GM21717 (cell line): Measurements from ENCODE around the gene DENND2A.
"Not testable (repeated sequence)": the region's sequence is repeated elsewhere in the genome, so short reads cannot be mapped to it uniquely, and the experiment has no call there.

Experiments
- ATAC-seq: cut with Tn5 transposase; IDR thresholded peaks from one replicate; pipeline ENCODE4 v1.9.1; 2021; ENCODE audit warnings: mild to moderate bottlenecking, moderate library complexity; ENCODE audit not compliant: unreplicated experiment

Gene DENND2A

GRCh38 chr7:140619915-140620510 is 20.6 kb downstream of the DENND2A start:
- ATAC-seq: not testable (repeated sequence)

GRCh38 chr7:140619176-140619575 is 21.4 kb downstream of the DENND2A start:
- ATAC-seq: no peak

- no peak for ATAC-seq
These were observed 22.3 kb downstream of the DENND2A start for GRCh38 chr7:140618306-140618705.

GRCh38 chr7:140617081-140617480 is 23.5 kb downstream of the DENND2A start:
- no peak for ATAC-seq

- no peak for ATAC-seq
These were observed 24.3 kb downstream of the DENND2A start for GRCh38 chr7:140616328-140616727.

- no peak for ATAC-seq
These were observed 29.0 kb downstream of the DENND2A start for GRCh38 chr7:140611641-140612040.

GRCh38 chr7:140610204-140611165 is 30.1 kb downstream of the DENND2A start:
- ATAC-seq: no peak

- ATAC-seq: no peak
These were observed 31.0 kb downstream of the DENND2A start for GRCh38 chr7:140609646-140610045.

GRCh38 chr7:140607441-140607989 is 33.1 kb downstream of the DENND2A start:
- no peak for ATAC-seq

GRCh38 chr7:140605337-140605736 is 35.3 kb downstream of the DENND2A start:
- ATAC-seq: no peak

- no peak for ATAC-seq
These were observed 35.9 kb downstream of the DENND2A start for GRCh38 chr7:140604760-140605159.

- ATAC-seq: no peak
These were observed 36.5 kb downstream of the DENND2A start for GRCh38 chr7:140604076-140604475.

- ATAC-seq: no peak
These were observed 38.9 kb downstream of the DENND2A start for GRCh38 chr7:140601566-140602174.

GRCh38 chr7:140600341-140600740 is 40.3 kb downstream of the DENND2A start:
- ATAC-seq: no peak

GRCh38 chr7:140597428-140597949 is 43.1 kb downstream of the DENND2A start:
- ATAC-seq: no peak

GRCh38 chr7:140596519-140597427 is 43.8 kb downstream of the DENND2A start:
- no peak for ATAC-seq

GRCh38 chr7:140595468-140596092 is 45.0 kb downstream of the DENND2A start:
- ATAC-seq: no peak

GRCh38 chr7:140594131-140594691 is 46.4 kb downstream of the DENND2A start:
- ATAC-seq: no peak

- no peak for ATAC-seq
These were observed 47.0 kb downstream of the DENND2A start for GRCh38 chr7:140593672-140593982.
